HG02943 (cell line): ENCODE data around the gene SPEM3.

ENCODE experiments used
- ATAC-seq: cut with Tn5 transposase; IDR thresholded peaks from one replicate; pipeline ENCODE4 v1.9.1; 2021; ENCODE audit warnings: mild to moderate bottlenecking, low read depth, moderate library complexity; ENCODE audit not compliant: unreplicated experiment

Gene SPEM3

GRCh38 chr17:7428557-7428956 is at the start of gene SPEM3:
SPEM3 (plus strand) TSS chr17:7428857; CDS start chr17:7428903, 46 bp downstream.
- no peak for ATAC-seq

GRCh38 chr17:7379134-7379533 is 49.5 kb upstream of the SPEM3 start:
- ATAC-seq: no peak

GRCh38 chr17:7380321-7380720 is 48.3 kb upstream of the SPEM3 start:
- ATAC-seq: no peak

GRCh38 chr17:7380855-7381683 is 47.6 kb upstream of the SPEM3 start, which contains the start of gene TNK1:
TNK1 (plus strand) TSS chr17:7381089; CDS start chr17:7382927, 1,838 bp downstream.
- ATAC-seq: no peak

GRCh38 chr17:7382901-7383300 is 45.8 kb upstream of the SPEM3 start:
- no peak for ATAC-seq

- ATAC-seq: no peak
Observed at GRCh38 chr17:7383371-7383741, 45.3 kb upstream of the SPEM3 start.

- ATAC-seq: no peak
Observed at GRCh38 chr17:7383742-7384488, 44.7 kb upstream of the SPEM3 start.

- ATAC-seq: no peak
Observed at GRCh38 chr17:7384489-7385081, 44.1 kb upstream of the SPEM3 start.

- no peak for ATAC-seq
Observed at GRCh38 chr17:7388856-7389255, 39.8 kb upstream of the SPEM3 start.

GRCh38 chr17:7389924-7390910 is 38.4 kb upstream of the SPEM3 start:
- ATAC-seq: no peak

GRCh38 chr17:7391307-7391706 is 37.4 kb upstream of the SPEM3 start:
- ATAC-seq: no peak

- ATAC-seq: no peak
Observed at GRCh38 chr17:7392696-7393612, 35.7 kb upstream of the SPEM3 start.

GRCh38 chr17:7393613-7394451 is 34.8 kb upstream of the SPEM3 start:
- no peak for ATAC-seq

GRCh38 chr17:7394452-7395191 is 34.0 kb upstream of the SPEM3 start, which contains the start of gene PLSCR3:
PLSCR3 (minus strand) TSS chr17:7394525; CDS start chr17:7394110, 415 bp downstream.
- no peak for ATAC-seq

GRCh38 chr17:7396147-7396546 is 32.5 kb upstream of the SPEM3 start:
- ATAC-seq: no peak

GRCh38 chr17:7398612-7399011 is 30.0 kb upstream of the SPEM3 start:
- ATAC-seq: no peak

GRCh38 chr17:7403043-7403726 is 25.5 kb upstream of the SPEM3 start:
- ATAC-seq: no peak
